NCI-H524 treated with DMSO at 0.1 percent for 48 hours (cell line): ENCODE data around the gene INTS7.
"Not testable (repeated sequence)": the region's sequence is repeated elsewhere in the genome, so short reads cannot be mapped to it uniquely, and the experiment has no call there.

ENCODE experiments used
- DNase-seq: peaks from one replicate; lab custom pipeline; 2025; lab: John Stamatoyannopoulos, UW

Gene INTS7

GRCh38 chr1:212037900-212038299, 2.5 kb upstream of the INTS7 start:
- DNase-seq: no peak

GRCh38 chr1:212035835-212036605, 663 bp upstream of the INTS7 start:
- no peak for DNase-seq

GRCh38 chr1:212034516-212035122, 738 bp downstream of the INTS7 start:
- DNase-seq: no peak

- no peak for DNase-seq
Observed at GRCh38 chr1:212030936-212031528, 4.3 kb downstream of the INTS7 start.

- not testable (repeated sequence) for DNase-seq
Observed at GRCh38 chr1:212027727-212028126, 7.6 kb downstream of the INTS7 start.

GRCh38 chr1:212024469-212025149, 10.7 kb downstream of the INTS7 start:
- no peak for DNase-seq

- DNase-seq: not testable (repeated sequence)
Observed at GRCh38 chr1:212022908-212023307, 12.4 kb downstream of the INTS7 start.

- DNase-seq: no peak
Observed at GRCh38 chr1:212021563-212021962, 13.8 kb downstream of the INTS7 start.

GRCh38 chr1:212020975-212021374, 14.4 kb downstream of the INTS7 start:
- DNase-seq: no peak

GRCh38 chr1:212013672-212014071, 21.7 kb downstream of the INTS7 start:
- DNase-seq: no peak

- DNase-seq: no peak
Observed at GRCh38 chr1:212012034-212012740, 23.2 kb downstream of the INTS7 start.

GRCh38 chr1:212010004-212010403, 25.4 kb downstream of the INTS7 start:
- DNase-seq: no peak

GRCh38 chr1:212009561-212009960, 25.8 kb downstream of the INTS7 start:
- DNase-seq: no peak

GRCh38 chr1:212007886-212008285, 27.5 kb downstream of the INTS7 start:
- DNase-seq: no peak

- DNase-seq: no peak
Observed at GRCh38 chr1:212007178-212007577, 28.2 kb downstream of the INTS7 start.

- DNase-seq: no peak
Observed at GRCh38 chr1:212004895-212005608, 30.3 kb downstream of the INTS7 start.

- no peak for DNase-seq
Observed at GRCh38 chr1:212002536-212002935, 32.8 kb downstream of the INTS7 start.

- not testable (repeated sequence) for DNase-seq
Observed at GRCh38 chr1:211997426-211997825, 37.9 kb downstream of the INTS7 start.

- no peak for DNase-seq
Observed at GRCh38 chr1:211991695-211992094, 43.7 kb downstream of the INTS7 start.

- DNase-seq: no peak
Observed at GRCh38 chr1:211986628-211987254, 48.6 kb downstream of the INTS7 start.
